PC-3 (cell line): ENCODE results near the gene IQSEC3. TPM values are rescaled to one million over a fixed set of nuclear protein-coding genes. Genes with fewer than 3 reads are reported as not detected.

ENCODE experiments used
- ATAC-seq: fragments of 200-7000 bp; cut with Tn5 transposase; 2 replicates; pipeline ENCODE4 v1.9.1; 2020; ENCODE audit warnings: mild to moderate bottlenecking, moderate library complexity
- BruUV-seq: library from RNA; stranded (reverse); fragments of 400-500 nt; replicated peaks from 2 replicates; lab custom pipeline; 2021; lab: Mats Ljungman, UMichigan
- CTCF ChIA-PET: fragments of 300-600 bp; sonication (Branson Sonifier 250); formaldehyde crosslinking; loops from one replicate; lab custom pipeline; 2022; ENCODE audit warnings: antibody characterized with exemption; lab: Charles Lee
- POLR2A ChIA-PET: fragments of 300-600 bp; sonication (Branson Sonifier 250); formaldehyde crosslinking; loops from one replicate; lab custom pipeline; 2022; ENCODE audit warnings: antibody characterized with exemption; ENCODE audit not compliant: unreplicated experiment; lab: Charles Lee
- DNase-seq: peaks from one replicate; pipeline ENCODE4 v3.0.0-alpha.2; 2015
- H2AFZ ChIP-seq: fragments of 300-600 bp; sonication (generic); 2 replicates; pipeline ENCODE4 v1.6.0; 2016; ENCODE audit warnings: antibody characterized with exemption, low read length
- H3F3A ChIP-seq: fragments of 300-600 bp; sonication (generic); one replicate; pipeline ENCODE4 v1.6.0; 2017; ENCODE audit warnings: antibody characterized with exemption, low read length, control low read depth, mild to moderate bottlenecking; ENCODE audit not compliant: unreplicated experiment
- H3K27ac ChIP-seq: fragments of 300-600 bp; sonication (generic); 2 replicates; pipeline ENCODE4 v1.5.1; 2016; ENCODE audit warnings: mild to moderate bottlenecking, low read length
- H3K27me3 ChIP-seq: fragments of 300-600 bp; sonication (generic); 2 replicates; pipeline ENCODE4 v1.6.1; 2016; ENCODE audit warnings: low read length, mixed read lengths
- H3K36me3 ChIP-seq: fragments of 300-600 bp; sonication (generic); 2 replicates; pipeline ENCODE4 v1.6.1; 2016; ENCODE audit warnings: low read depth, mixed run types, low read length, mixed read lengths
- H3K4me1 ChIP-seq: fragments of 300-600 bp; sonication (generic); 2 replicates; pipeline ENCODE4 v1.5.1; 2016; ENCODE audit warnings: low read length; ENCODE audit not compliant: insufficient read depth
- H3K4me2 ChIP-seq: fragments of 300-600 bp; sonication (generic); 2 replicates; pipeline ENCODE4 v1.6.0; 2016; ENCODE audit warnings: low read length
- H3K4me3 ChIP-seq: fragments of 300-600 bp; sonication (generic); 2 replicates; pipeline ENCODE4 v1.5.1; 2016; ENCODE audit warnings: mild to moderate bottlenecking, low read length, mixed read lengths
- H3K79me2 ChIP-seq: fragments of 300-600 bp; sonication (generic); 2 replicates; pipeline ENCODE4 v1.6.1; 2017; ENCODE audit warnings: low read length, mixed read lengths
- H3K9ac ChIP-seq: fragments of 300-600 bp; sonication (generic); 2 replicates; pipeline ENCODE4 v1.6.0; 2016; ENCODE audit warnings: mild to moderate bottlenecking, low read length
- H3K9me2 ChIP-seq: fragments of 300-600 bp; sonication (generic); replicated peaks from 2 replicates; pipeline ENCODE4 v1.6.1; 2016; ENCODE audit warnings: mixed run types, low read length, mixed read lengths
- H3K9me3 ChIP-seq: fragments of 300-600 bp; sonication (generic); 2 replicates; pipeline ENCODE4 v1.6.1; 2016; ENCODE audit warnings: low read length, mixed read lengths
- H4K20me1 ChIP-seq: fragments of 300-600 bp; sonication (generic); 2 replicates; pipeline ENCODE4 v1.6.1; 2016; ENCODE audit warnings: low read length, mixed read lengths
- EZH2 ChIP-seq: fragments of 300-600 bp; sonication (generic); IDR thresholded peaks from one replicate; pipeline ENCODE4 v1.6.1; 2017; ENCODE audit warnings: antibody characterized with exemption, mild to moderate bottlenecking, low read length; ENCODE audit not compliant: unreplicated experiment
- EZH2phosphoT487 ChIP-seq: fragments of 300-600 bp; sonication (generic); IDR thresholded peaks from 2 replicates; pipeline ENCODE4 v1.6.1; 2018; ENCODE audit warnings: mild to moderate bottlenecking, antibody characterized with exemption, low read length, borderline replicate concordance
- intact Hi-C: fragments of 100-400 bp; cut with micrococcal nuclease; formaldehyde crosslinking; loops from 2 replicates; pipeline ENCODE4 v1.9.0; 2023
- total RNA-seq: library from RNA; depleted of rRNA; stranded (reverse); fragments of >200 nt; gene quantifications from 2 replicates; pipeline ENCODE4 v1.2.3, GENCODE V29; 2014
- TF ChIP-seq, protein P1 (sequence below): fragments of 300-600 bp; sonication (generic); conservative IDR thresholded peaks from 2 replicates; pipeline ENCODE4 v1.5.1; 2017; ENCODE audit warnings: antibody characterized with exemption, low read depth, mild to moderate bottlenecking, low read length

IQSEC3 gene
- total RNA-seq, 1 experiment from 2014 or later = 0.11 TPM

DNA sequence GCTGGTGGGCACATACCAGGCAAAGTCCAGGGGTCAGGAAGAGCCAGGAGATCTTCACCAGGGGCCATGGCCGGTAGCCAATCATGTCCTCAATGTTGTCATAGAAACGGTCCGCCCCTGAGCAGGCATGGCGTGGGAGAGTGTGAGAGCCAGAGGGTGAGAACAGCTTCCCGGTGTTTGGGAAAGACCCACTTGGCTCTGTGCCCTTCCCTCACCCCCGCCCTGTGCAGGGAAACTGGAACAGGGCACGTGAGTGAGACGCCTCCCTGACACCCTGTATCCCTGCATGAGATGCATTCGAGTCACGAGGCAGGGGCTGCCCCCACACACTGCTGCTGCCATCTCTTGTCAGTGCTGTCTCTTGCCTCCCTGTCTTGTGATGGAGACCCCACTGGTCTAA is 126.7 kb downstream of the IQSEC3 start:
- no peaks in the 10 kb centered on the region for H3K79me2 ChIP-seq
- H3K4me2 ChIP-seq = no peak overlapping the region
- H3K4me3 ChIP-seq = no peak overlapping the region
- H3K4me1 ChIP-seq = no peaks in the 10 kb centered on the region
- POLR2A ChIA-PET = no interaction called here
- no peaks in the 10 kb centered on the region for H3K36me3 ChIP-seq
- DNase-seq = no peak
- ATAC-seq = no peak
- H3K9me3 ChIP-seq = no peaks in the 10 kb centered on the region
- no peak overlapping the region for H3K27ac ChIP-seq
- H4K20me1 ChIP-seq = no peaks in the 10 kb centered on the region
- H2AFZ ChIP-seq = no peak overlapping the region
- H3F3A ChIP-seq = no peaks in the 10 kb centered on the region
- no peaks in the 10 kb centered on the region for H3K9me2 ChIP-seq
- CTCF ChIA-PET = no interaction called here
- H3K9ac ChIP-seq = no peak overlapping the region
- no TSS peak for BruUV-seq
- intact Hi-C loops = no loop called here
- peaks cover 13% of the 10 kb centered on the region; the same call in 1 of the 2 replicates for H3K27me3 ChIP-seq
- TF ChIP-seq, protein P1, sequence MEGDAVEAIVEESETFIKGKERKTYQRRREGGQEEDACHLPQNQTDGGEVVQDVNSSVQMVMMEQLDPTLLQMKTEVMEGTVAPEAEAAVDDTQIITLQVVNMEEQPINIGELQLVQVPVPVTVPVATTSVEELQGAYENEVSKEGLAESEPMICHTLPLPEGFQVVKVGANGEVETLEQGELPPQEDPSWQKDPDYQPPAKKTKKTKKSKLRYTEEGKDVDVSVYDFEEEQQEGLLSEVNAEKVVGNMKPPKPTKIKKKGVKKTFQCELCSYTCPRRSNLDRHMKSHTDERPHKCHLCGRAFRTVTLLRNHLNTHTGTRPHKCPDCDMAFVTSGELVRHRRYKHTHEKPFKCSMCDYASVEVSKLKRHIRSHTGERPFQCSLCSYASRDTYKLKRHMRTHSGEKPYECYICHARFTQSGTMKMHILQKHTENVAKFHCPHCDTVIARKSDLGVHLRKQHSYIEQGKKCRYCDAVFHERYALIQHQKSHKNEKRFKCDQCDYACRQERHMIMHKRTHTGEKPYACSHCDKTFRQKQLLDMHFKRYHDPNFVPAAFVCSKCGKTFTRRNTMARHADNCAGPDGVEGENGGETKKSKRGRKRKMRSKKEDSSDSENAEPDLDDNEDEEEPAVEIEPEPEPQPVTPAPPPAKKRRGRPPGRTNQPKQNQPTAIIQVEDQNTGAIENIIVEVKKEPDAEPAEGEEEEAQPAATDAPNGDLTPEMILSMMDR = no peak
- no peak for TF ChIP-seq EZH2phosphoT487
- TF ChIP-seq EZH2 = no peak

DNA sequence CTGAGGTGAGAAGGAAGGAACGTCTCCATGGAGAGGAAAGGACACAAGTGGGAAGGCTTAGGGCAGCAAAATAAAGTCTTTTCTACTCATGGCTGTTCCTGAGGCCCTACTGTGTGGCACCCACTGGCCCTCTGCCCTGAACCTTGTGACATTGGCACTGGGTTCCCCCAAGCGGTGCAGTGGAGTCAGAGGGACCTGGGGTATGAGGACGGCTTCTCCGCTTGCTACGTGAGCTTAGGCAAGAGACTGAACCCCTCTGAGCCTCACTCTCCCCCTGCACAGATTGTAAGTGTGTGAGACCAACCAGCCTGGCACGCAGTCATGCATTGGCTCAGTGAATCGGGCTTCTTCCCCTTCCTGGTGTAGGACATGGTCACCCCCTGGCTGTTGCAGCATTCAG is 127.7 kb downstream of the IQSEC3 start:
- H3K4me1 ChIP-seq = no peaks in the 10 kb centered on the region
- DNase-seq (no peak), ATAC-seq (no peak)
- H3K27me3 ChIP-seq = peaks cover 15% of the 10 kb centered on the region; the same call in 1 of the 2 replicates
- no peak overlapping the region for H3K4me2 ChIP-seq
- CTCF ChIA-PET = no interaction called here
- H3K27ac ChIP-seq = no peak overlapping the region
- H3K4me3 ChIP-seq = no peak overlapping the region
- no peaks in the 10 kb centered on the region for H3K79me2 ChIP-seq
- H3K9me3 ChIP-seq = no peaks in the 10 kb centered on the region
- no peak overlapping the region for H3K9ac ChIP-seq
- H4K20me1 ChIP-seq = no peaks in the 10 kb centered on the region
- H3F3A ChIP-seq = no peaks in the 10 kb centered on the region
- intact Hi-C loops = no loop called here
- TF ChIP-seq, protein P1 = no peak
- TF ChIP-seq EZH2 (no peak), EZH2phosphoT487 (no peak)
- POLR2A ChIA-PET = no interaction called here
- BruUV-seq = no TSS peak
- no peaks in the 10 kb centered on the region for H3K36me3 ChIP-seq
- no peaks in the 10 kb centered on the region for H3K9me2 ChIP-seq
- no peak overlapping the region for H2AFZ ChIP-seq

- CTCF ChIA-PET = no interaction called here
- peaks cover 4% of the 10 kb centered on the region; the same call in 1 of the 2 replicates for H3K4me1 ChIP-seq
- no peaks in the 10 kb centered on the region for H3F3A ChIP-seq
- no peak overlapping the region for H3K9ac ChIP-seq
- peaks cover 22% of the 10 kb centered on the region for H3K27me3 ChIP-seq
- H3K4me2 ChIP-seq = no peak overlapping the region
- no peak overlapping the region for H3K4me3 ChIP-seq
- H3K79me2 ChIP-seq = no peaks in the 10 kb centered on the region
- ATAC-seq (no peak), DNase-seq (no peak)
- H3K36me3 ChIP-seq = no peaks in the 10 kb centered on the region
- POLR2A ChIA-PET = no interaction called here
- H3K9me2 ChIP-seq = no peaks in the 10 kb centered on the region
- H3K9me3 ChIP-seq = no peaks in the 10 kb centered on the region
- no peaks in the 10 kb centered on the region for H4K20me1 ChIP-seq
- no peak overlapping the region for H2AFZ ChIP-seq
- no TSS peak for BruUV-seq
- H3K27ac ChIP-seq = no peak overlapping the region
- intact Hi-C loops = no loop called here
- TF ChIP-seq, protein P1 = no peak
- TF ChIP-seq EZH2phosphoT487 (no peak), EZH2 (no peak)
Measured at GRCh38 chr12:195156-195555, 128.6 kb downstream of the IQSEC3 start.
